GM12872 (cell line): ENCODE measurements around the gene DOCK10.
A peak's percentile ranks its signal among the peaks of the same experiment; 100 is the strongest.

Source experiments
- TF ChIP-seq, protein P1 (sequence below): IDR thresholded peaks from 3 replicates; pipeline ENCODE4 v1.5.1; 2011; ENCODE audit warnings: low read depth, mild to moderate bottlenecking, low read length, moderate library complexity; ENCODE audit not compliant: insufficient read depth

The DOCK10 gene

DNA sequence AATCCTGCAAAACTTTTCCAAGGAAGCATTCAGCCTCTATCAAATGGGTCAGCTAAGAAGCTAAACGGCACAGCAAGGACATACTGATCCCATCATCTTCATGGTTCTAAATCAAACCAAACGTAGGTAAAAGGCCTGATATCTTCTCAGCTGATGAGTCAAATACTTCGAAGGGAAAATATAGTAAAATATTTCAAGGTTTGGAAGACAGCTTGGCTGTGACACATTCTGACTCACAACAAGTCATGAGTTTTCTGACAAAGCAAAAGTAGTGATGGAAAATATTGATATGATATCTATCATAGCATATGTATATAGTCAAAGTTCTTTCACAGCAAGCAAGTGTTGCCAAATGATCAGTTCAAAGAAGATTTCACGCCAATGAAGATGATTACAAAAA, 31.5 kb downstream of the DOCK10 start:
- TF ChIP-seq, protein P1, sequence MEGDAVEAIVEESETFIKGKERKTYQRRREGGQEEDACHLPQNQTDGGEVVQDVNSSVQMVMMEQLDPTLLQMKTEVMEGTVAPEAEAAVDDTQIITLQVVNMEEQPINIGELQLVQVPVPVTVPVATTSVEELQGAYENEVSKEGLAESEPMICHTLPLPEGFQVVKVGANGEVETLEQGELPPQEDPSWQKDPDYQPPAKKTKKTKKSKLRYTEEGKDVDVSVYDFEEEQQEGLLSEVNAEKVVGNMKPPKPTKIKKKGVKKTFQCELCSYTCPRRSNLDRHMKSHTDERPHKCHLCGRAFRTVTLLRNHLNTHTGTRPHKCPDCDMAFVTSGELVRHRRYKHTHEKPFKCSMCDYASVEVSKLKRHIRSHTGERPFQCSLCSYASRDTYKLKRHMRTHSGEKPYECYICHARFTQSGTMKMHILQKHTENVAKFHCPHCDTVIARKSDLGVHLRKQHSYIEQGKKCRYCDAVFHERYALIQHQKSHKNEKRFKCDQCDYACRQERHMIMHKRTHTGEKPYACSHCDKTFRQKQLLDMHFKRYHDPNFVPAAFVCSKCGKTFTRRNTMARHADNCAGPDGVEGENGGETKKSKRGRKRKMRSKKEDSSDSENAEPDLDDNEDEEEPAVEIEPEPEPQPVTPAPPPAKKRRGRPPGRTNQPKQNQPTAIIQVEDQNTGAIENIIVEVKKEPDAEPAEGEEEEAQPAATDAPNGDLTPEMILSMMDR = no peak

DNA sequence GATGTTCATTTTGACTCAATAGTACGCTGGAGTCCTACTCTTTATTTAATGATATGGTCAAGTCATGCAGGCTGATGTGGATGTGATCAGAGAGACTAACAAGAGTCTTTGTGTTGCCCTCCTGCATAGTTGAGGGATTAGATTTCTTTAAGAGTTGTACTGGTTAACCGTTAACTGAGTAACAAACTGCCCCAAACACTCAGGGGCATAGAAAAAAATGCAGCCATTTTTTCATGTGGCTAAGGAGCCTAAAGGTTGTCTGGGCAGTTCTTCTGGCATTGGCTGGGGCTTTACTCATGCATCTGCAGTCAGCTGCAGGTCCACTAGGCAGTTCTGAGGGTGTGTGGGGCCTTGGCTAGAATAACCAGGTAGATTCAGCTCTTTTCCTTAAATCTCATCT, 32.5 kb downstream of the DOCK10 start:
- TF ChIP-seq, protein P1 = no peak

DNA sequence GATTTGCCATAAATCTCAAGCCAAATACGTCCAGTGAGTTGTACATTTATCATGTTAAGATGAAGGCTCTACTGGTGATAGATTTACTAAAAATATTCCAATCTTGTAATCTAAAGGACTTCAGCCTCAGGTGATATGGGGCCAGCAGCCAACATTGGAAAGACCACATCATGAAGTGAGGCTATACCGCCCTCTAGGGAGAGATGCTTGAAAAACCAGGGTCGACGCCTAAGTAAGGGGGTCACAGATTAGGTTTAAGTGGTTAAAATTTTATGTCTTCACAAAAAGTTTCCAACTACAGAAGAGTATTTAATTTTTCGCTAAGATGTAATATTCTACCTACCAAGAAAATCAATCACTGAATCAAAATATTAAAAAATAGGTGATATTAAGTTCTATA, 33.3 kb downstream of the DOCK10 start:
- TF ChIP-seq, protein P1 = peak; percentile 59; the same call in 2 of the 3 replicates

DNA sequence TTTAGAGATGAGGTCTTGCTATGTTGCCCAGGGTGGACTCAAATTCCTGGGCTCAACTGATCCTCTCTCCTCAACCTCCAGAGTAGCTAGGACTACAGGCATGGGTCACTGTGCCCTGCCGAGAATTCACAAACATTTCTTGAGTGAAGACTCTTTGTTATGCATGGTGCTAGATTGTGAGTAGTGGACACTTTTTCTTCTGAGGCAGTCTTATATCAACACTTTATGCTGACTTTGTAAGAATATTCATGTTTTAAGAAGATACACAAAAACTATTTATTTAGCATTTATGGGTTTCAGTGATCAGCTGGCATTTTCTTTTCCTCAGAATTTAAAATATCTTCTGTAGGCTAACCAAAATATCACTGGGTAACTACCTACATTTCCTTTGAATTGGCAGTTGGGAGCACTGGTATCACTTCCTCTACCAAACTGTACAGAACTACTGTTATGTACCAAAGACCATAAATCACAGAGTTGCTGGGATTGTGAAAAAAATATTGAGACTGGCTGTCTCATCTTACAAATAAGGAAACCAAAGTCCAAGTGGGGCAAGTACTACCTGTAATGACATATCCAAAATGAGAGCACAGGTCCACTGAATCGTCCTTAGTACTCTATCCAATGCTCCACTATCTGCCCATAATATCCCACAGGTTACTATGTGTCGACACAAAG, 34.0 kb downstream of the DOCK10 start:
- TF ChIP-seq, protein P1 = no peak

- TF ChIP-seq, protein P1 = no peak
Measured at GRCh38 chr2:225006730-225007129, 35.5 kb downstream of the DOCK10 start.

GRCh38 chr2:225004597-225004996, 37.7 kb downstream of the DOCK10 start:
- TF ChIP-seq, protein P1 = no peak

DNA sequence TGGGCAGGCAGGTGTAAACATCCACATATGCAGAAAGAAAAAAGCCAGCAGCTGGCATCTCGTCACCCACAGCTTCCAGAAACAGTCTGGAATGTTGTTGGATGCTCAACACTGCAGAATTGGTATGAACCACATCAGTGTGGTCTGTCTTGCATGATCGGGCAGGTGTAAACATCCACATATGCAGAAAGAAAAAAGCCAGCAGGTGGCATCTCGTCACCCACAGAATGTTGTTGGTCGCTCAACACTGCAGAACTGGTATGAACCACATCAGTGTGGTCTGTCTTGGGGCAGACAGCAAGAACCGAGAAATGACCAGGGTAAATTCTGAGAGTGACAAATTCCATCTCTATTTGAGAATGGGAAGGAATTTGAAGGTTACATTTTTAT, 39.6 kb downstream of the DOCK10 start:
- TF ChIP-seq, protein P1 = peak; percentile 44
